ENCODE measurements around the gene MAP3K21.

The MAP3K21 gene

GRCh38 chr1:233359905-233360304, 32.4 kb downstream of the MAP3K21 start:
- no peak for DNase-seq (ENCODE audit: low read depth)

GRCh38 chr1:233360525-233361102, 33.1 kb downstream of the MAP3K21 start:
- no peak for DNase-seq (ENCODE audit: low read depth)

GRCh38 chr1:233361876-233362275, 34.4 kb downstream of the MAP3K21 start:
- no peak for DNase-seq (ENCODE audit: low read depth)

GRCh38 chr1:233362743-233363142, 35.2 kb downstream of the MAP3K21 start:
- no peak for DNase-seq (ENCODE audit: low read depth)

- no peak for DNase-seq (ENCODE audit: low read depth)
Measured at GRCh38 chr1:233364026-233364425, 36.5 kb downstream of the MAP3K21 start.

GRCh38 chr1:233364695-233365539, 37.4 kb downstream of the MAP3K21 start:
- peak; percentile 40 for DNase-seq (ENCODE audit: low read depth)

GRCh38 chr1:233366575-233366974, 39.1 kb downstream of the MAP3K21 start:
- DNase-seq (ENCODE audit: low read depth) = no peak

- DNase-seq (ENCODE audit: low read depth) = no peak
Measured at GRCh38 chr1:233367057-233367803, 39.7 kb downstream of the MAP3K21 start.

- DNase-seq (ENCODE audit: low read depth) = no peak
Measured at GRCh38 chr1:233368106-233368788, 40.7 kb downstream of the MAP3K21 start.

- no peak for DNase-seq (ENCODE audit: low read depth)
Measured at GRCh38 chr1:233368789-233369130, 41.2 kb downstream of the MAP3K21 start.

GRCh38 chr1:233372218-233373120, 44.9 kb downstream of the MAP3K21 start:
- DNase-seq (ENCODE audit: low read depth) = no peak

- no peak for DNase-seq (ENCODE audit: low read depth)
Measured at GRCh38 chr1:233373226-233373625, 45.7 kb downstream of the MAP3K21 start.

- no peak for DNase-seq (ENCODE audit: low read depth)
Measured at GRCh38 chr1:233375653-233376052, 48.1 kb downstream of the MAP3K21 start.

GRCh38 chr1:233376382-233377110, 49.0 kb downstream of the MAP3K21 start:
- no peak for DNase-seq (ENCODE audit: low read depth)

GRCh38 chr1:233379869-233380438, 52.4 kb downstream of the MAP3K21 start:
- no peak for DNase-seq (ENCODE audit: low read depth)

- no peak for DNase-seq (ENCODE audit: low read depth)
Measured at GRCh38 chr1:233381806-233382205, 54.3 kb downstream of the MAP3K21 start.

GRCh38 chr1:233383984-233384383, 56.5 kb downstream of the MAP3K21 start:
- no peak for DNase-seq (ENCODE audit: low read depth)

GRCh38 chr1:233386336-233386735, 58.8 kb downstream of the MAP3K21 start:
- peak; percentile 13 for DNase-seq (ENCODE audit: low read depth)

- DNase-seq (ENCODE audit: low read depth) = no peak
Measured at GRCh38 chr1:233387585-233387984, 60.1 kb downstream of the MAP3K21 start.

- DNase-seq (ENCODE audit: low read depth) = no peak
Measured at GRCh38 chr1:233389169-233389568, 61.6 kb downstream of the MAP3K21 start.

Measured in ELR (cell line).